Nucleus accumbens (tissue), 56 donors: ENCODE measurements around the gene STK11.

Experiments used
- DNase-seq, 56 donors: peaks; one replicate each; lab custom pipeline; 2025; lab: John Stamatoyannopoulos, UW

Gene STK11

DNA sequence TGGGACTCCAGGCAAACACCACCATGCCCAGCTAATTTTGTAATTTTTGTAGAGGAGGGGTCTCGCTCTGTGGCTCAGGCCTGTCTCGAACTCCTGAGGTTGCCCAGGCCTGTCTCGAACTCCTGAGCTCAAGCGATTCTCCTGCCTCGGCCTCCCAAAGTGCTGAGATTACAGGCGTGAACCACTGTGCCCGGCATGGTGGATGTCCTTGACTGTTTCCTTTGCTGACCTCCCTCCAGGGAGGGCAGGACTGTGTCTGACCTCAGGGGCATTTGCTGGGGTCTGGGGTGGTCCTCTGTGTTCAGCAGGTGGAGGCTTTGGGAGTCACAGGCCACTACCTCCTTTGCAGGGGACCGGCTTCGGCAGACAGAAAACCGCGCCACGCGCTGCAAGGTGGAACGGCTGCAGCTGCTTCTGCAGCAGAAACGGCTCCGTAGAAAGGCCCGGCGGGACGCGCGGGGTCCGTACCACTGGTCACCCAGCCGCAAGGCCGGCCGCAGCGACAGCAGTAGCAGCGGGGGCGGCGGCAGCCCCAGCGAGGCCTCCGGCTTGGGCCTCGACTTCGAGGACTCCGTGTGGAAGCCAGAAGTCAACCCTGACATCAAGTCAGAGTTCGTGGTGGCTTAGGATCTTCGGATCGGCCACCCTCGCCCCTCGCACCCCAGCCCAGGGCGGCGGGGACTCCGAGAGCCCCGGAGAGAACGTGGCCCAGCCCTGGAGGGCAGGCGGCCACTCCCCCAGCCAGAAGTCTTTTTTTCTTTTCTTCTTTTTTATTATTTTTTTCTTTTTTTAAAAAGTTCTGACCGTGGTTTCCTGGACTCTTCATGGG, 51.3 kb downstream of the STK11 start:
- no peak for DNase-seq

DNA sequence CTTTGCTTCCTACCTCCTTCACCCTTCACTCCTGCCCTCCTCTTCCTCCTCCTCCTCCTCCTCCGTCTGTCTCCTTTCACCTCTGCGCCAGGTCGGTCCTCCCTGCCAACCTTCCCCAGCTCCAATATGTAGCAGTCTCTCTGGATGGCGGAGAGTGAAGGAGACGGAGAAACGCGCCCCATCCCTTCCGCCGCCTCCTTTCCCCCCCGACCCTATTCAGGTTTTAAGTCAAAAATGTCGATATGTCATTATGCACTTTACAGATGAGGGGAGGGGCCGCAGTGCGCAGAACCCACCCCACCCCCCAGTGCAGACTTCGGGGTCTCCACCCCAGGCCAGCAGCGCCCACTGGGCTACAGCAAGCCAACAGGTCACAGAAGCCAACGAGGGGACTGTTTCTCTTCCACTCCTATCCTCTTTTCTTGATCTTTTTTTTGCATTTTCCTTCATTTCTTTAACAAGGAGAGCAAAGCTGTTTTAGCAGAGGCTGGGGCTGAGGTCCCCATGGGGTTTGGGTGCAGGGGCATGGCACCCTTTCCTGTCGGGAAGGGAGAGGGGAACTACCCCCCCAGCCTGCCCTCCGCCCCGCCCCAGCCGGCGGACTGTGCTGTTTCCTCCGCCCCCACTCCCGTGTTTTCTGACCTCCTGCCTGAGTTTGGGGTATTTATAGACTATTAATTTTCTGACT, 52.0 kb downstream of the STK11 start:
- DNase-seq, result no peak

DNA sequence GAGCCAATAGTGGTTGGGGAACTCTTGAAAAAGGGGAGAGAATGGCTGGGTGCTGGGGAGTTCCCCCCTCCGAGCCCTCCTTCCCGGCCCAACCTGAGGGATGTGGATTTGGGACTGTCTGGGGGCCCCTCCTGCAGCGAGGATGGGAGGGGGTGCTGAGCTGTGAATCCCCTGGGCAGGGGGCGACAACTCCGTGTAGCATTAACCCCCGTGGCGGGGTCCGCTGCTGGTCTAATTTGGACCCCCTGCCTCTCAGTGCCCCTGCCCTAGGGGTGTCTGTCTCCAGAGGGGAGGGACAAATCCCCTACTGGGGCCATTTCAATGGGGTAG, 52.5 kb downstream of the STK11 start:
- DNase-seq, result no peak

DNA sequence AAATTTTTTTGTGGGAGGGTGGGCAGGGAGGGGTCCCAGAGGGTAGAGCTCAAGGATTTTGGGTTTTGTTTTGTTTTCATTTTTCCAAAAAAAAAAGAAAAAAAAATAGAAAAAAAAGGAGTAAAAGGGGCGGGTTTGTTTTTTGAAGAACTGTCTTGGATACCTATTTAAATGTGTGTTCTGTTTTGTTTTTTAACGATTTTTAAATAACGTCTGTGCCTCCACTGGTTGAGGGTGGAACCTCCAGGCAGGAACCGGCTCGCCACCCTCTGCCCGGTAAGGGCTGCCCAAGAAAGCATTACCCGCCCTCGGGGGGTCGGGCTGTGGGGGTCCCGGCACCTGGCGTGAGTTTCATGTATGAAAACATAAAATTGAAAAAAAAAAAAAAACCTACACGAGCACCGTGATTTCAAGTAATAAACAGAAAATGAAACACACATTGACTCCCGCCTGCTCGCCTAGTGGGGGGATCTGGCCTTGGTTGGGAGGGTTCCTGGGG, 53.2 kb downstream of the STK11 start:
- no peak for DNase-seq

DNA sequence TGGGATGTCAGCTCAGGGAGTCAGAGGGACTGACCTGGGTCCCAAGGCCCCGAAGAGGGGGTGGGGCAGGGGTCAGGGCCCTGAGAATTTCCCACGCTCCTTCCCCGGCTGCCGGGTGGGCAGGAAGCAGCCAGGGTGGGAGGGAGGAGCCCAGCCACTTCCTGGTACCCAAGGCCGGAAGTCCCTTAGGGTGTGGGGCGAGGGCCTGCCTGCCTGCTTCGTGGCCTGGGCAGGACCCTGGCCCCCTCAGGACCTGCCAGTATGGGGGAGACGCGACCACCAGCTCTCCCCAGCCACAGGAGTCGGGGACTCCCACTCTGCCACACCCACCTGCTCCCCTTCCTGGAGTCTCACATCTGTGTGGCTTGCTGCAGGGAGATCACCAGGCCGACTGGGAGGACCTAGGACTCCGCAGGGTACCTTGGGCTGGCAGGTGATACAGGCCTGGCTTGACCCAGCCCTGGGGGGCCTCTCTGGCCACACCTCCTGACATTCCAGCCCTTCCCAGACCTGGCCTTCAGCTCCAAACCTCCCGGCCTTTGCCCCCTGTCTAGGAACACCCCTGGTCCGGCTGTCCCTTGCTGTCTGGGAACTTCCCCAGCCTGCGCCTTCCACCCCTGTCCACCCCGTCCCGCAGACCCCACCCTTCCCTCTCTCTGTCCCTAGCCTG, 53.8 kb downstream of the STK11 start:
- DNase-seq, result peak in 9 of 56 donors; percentile 11 to 48 (median 17)

DNA sequence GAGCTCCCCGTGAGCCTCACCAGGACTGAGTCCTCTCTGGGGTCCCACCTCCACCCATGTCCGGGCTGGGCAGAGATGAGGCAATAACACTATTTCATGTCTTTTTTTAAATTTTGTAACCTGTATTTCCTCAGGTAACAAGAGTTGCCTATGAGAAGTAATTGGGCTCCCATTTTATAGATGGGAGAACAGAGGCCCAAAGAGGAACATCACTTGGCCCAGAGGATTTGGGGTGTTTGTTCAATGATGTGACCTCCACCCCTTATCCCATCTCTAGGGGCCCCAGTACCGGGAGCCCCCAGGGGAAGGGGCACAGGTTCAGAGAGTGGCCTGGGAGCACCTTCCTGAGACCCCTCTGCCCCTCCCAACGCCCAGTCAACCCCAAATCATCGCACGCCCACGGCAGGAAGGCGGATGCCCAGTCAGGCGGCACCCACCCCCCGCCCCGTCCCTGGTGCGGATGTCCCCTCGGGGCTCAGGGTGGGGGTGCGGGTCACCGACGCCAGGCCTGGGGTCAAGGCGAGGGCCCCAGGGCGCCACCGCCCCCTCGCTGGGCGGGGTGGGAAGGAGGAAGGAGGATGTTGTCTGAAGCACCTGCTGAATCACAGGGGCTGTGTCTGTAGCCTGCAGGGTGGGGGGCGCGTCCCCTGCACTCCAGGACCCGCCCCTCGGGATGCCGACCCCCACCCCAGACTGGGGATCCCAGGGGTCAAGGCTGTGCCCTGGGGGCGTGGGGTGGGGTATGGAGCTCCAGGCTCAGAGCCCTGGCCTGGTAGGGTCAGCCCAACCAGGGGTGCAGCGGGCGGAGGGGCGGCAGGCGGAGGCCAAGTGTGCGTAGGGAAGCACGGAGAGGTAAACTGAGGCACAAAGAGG, 54.5 kb downstream of the STK11 start:
- peak in 1 of 56 donors; percentile 68 for DNase-seq

DNA sequence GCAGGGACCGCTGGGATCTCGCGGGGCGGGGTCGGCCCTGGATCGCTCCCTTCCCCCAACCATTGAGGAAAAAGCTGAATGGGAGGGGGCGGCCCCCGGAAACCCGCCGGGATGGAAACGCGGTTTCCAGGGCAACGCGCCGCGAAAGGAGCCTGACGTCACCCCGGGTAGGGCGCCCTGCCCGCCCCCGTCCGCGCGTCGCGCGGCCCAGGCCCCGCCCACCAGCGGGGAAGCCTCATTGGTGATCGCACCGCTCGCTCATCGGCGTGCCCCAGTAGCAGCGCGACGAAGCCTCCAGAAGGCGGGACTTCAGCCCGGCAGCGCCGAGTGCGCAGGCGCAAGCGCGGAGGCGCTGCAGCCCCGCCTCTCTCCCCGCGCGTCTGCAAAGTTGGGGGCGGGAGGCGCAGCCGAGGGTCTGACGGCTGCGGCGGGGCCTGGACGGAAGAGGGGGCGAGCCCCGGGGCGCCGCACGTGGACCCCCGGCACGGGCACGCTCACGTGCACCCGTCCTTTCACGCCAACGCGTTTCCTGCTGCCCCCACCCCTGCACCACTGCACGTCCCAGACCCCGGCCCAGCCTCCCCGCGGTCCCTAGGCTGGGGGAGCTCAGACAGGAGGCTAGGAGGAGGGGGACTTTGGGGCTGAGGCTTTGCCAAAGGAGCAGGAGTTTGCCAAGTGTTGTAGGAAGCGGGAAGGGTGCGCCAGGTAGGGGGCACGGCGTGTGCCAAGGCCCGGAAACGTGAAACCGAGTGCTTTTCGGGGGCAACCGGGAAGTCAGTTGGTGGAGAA, 55.4 kb downstream of the STK11 start:
- peak; percentile 53 to 97 (median 92) for DNase-seq

DNA sequence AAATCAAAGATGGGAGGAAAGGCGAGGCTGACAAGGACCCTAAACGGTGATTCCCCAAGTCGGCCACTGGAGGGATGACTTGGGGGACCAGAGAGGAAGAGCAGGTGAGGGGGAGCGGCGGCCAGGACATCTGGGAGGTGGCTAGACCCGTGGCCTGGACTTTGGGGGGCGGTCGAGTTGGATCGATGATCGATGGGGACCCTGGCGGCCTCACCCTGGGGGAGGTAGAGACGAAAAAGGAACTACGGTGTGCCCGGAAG, 55.9 kb downstream of the STK11 start:
- peak in 2 of 56 donors; percentile 51 to 60 for DNase-seq

DNA sequence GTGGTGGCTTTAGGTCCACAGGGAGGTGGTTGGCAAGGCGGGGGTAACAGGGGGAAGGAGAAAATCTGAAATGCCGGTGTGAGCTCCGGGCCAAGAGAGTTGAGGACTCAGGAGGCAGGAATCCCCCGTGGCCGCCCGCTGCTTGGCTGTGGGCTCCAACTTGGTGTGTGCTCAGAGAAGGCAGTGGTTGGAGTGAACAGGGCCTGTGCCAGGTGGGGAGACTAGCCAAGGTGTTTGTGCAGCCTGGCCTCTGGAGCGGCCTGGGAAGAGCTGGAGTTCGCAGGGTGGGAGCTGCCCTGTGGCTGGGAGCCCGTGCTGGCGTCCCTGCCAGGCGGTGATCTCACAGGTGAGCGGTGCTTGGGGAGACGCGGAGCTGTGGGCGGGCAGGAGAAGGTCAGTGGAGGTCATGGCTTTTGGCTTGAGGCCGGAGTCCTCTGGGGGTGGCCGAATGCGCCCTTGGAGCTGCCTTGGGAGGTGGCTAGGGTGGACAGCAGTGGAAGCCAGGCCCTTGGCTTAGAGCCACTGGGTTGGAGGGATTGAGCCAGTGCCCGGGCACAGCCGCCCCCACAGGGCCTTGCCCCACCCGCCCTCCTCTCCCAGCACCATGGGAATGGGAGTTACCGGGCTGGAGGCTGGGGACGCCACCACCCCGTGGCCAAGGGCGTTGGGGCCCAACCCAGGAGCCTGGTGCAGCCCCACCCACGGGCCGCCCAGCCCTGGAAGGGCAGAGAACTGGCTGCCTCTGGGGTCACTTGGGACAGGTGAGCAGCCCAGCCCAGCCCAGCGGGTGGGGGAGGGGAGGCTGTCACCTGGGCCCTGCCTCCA, 56.4 kb downstream of the STK11 start:
- peak in 31 of 56 donors; percentile 16 to 71 (median 38) for DNase-seq

DNA sequence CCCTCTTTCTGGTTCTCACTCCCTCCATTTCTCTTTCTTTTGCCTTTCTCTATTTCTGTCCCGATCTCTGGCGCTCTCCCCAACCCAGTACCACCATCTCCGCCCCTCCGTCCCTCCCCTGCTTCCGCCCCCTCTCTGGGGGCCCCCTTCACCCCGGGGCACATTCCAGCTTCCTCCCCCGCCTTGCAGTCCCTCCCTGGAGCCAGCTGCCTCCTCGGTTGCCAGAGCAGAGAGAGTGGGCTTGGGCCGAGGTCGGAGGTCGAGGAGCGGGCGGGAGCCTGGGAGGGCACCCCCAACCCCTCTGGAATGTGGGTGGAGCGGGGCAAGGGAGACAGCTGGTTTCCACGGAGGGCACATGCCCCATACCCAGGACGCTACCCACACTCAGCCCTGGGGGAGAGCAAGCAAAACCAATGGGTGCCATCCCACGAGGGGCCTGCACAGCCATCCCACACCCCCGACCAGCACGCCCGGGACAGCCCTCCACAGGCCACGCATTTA, 57.1 kb downstream of the STK11 start:
- peak in 1 of 56 donors; percentile 43 for DNase-seq

DNA sequence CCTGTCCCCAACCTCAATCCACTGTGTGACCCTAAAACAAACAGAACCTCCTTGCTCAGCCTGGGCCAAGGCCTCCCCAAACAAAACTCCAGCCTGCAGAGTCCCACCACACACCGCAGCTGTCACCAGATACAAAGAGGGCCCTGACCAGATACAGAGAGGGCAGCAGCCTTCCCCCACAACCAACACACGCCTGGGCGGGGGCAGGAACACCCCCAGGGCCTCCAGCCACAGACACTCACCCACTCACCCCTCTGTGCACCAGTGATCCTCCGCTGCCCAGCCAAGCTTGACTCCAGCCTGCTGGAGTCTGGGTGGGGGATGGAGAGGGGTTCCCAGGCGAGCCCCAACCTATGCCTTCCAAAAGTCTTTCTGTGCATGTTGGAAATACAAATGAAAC, 57.6 kb downstream of the STK11 start:
- no peak for DNase-seq

DNA sequence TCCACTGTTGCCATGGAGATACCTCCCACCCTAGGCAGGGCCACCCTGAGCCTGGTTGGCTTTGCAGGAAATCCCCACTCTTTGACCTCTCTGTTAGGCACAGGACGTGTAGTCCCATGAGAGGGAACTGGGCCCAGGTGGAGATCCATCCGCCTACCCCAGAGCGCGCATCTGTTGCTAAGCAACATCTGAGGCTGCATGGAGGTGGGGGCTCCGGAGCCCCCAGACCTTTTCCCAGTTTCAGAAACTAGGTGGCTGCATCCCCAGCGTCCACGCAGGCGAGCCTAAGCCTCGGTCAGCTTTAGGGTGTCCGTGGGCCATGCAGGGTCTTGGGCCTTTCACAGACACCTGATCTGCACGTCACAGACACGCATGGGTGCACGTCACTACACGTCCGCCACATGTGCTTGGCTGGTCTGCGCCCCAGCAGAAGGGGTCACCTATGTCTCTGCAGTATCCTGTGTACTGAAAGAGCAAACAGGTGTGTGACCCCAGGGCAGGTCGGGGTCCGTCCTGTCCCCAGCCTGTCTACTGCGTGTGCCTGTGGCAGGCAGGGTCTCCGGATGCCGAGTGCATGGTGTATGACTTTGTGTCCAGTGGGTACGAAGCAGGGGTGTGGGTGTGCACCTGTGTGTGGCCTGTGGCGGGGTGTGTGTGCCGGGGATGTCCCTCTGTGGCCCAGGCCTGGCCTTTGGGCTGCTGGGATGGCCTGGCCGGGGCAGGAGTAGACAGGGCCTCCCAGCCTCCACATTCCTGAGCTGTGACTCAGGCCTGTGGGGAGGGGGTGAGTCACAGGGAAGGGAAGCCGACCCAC, 59.4 kb downstream of the STK11 start:
- DNase-seq, result peak in 6 of 56 donors; percentile 21 to 47 (median 32)

DNA sequence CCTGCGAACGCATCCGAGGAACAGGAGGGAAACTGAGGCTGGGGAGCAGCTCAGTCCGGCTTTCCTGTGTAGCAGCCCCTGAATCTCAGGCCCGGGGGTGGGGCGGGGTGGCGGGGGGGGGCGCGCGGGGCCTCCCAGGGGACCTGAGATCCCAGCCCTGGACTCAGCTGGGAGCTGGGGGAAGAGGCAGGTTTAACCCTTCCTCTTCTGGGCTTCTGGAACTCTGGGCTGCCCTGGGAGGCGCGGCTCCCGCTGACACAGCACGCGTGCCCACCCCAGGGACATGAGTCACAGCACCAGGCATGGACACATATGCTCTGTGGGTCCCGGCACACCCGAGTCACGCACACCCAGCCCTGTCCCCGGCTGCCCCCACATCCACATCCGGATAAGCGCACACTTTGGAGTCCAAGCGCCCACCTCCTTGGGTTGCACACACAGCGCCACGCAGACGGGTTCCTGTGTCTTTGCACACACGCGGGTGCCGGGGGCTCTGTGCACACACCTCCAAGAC, 60.1 kb downstream of the STK11 start:
- peak in 9 of 56 donors; percentile 14 to 58 (median 24) for DNase-seq

DNA sequence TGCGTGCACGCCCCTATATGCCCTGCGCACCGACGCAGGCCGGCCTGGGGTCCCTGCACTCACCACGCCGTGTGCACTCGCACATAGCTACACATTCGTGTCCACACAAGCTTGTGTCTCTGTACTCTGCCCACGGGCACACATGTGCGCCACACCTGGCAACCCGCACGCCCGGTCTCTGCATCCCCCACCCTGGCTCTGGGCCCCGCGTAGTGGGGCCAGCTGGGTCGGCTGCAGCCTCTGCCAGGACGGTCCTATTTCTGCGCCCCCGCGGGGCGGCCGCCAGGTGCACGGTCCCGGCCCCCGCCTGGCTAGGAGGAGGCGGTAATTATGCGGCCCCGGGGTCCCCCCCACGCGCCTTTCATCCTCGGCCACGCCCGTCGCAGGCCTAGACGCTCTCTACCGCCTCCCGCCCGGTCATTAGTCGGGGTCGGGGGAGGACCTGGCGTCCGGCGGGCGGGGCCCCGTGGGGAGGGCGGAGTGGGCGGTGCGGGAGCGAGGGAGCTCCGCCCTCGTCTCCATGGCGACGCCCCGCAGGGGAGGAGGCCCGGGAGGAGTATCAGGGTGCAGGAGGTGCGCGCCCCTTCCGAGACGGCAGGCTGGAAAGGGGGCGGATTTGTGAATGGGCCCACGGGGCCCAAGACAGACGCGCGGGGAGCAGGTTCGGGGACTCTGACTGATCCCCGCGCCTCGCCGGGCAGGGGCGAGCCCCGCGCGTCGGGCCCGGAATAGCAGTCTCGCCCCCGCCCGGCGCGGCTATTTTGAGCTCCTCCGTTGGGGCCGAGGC, 60.7 kb downstream of the STK11 start:
- peak in 47 of 56 donors; percentile 27 to 85 (median 62) for DNase-seq

DNA sequence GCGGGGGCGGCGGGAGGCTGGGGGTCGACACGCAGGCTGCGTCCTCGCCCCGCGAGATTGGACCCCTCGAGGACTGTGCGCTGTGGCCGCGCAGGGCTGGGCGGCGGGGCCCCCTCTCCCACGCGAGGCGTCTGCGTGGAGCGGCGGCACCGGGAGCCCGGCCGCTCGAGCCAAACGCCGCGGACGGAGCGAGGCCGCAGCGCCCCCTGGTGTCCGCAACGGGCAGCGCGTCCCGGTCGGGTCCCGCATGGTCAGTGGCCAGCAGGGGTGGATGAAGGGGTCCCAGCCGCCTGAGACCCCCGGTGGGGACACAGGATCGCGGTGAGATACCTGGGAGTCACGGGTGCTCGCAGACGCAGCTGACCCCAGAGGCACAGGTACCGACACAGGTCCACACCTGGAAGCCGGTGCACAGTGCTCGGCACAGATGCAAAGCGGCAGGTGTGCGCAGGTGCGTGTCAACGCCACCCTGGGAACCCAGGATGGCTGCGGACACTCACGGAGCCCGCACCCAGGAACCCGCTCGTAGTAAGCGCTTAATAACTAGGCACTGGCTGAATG, 61.4 kb downstream of the STK11 start:
- DNase-seq, result peak in 45 of 56 donors; percentile 20 to 86 (median 64)
